Head of caudate nucleus (tissue), 42 donors: ENCODE data around the gene DNAI1.
"Not testable (repeated sequence)": the region's sequence is repeated elsewhere in the genome, so short reads cannot be mapped to it uniquely, and the experiment has no call there.

Experiments
- DNase-seq, 42 donors: peaks; one replicate each; pipeline versions ENCODE4 v3.0.0 to v3.0.0-alpha.2; 2020 to 2021; ENCODE audit warnings: mixed read lengths in 7 of 42
- intact Hi-C: fragments of 100-400 bp; cut with DNase I; formaldehyde crosslinking; loops from one replicate; pipeline ENCODE4 v1.15.0; 2022

Gene DNAI1

DNA sequence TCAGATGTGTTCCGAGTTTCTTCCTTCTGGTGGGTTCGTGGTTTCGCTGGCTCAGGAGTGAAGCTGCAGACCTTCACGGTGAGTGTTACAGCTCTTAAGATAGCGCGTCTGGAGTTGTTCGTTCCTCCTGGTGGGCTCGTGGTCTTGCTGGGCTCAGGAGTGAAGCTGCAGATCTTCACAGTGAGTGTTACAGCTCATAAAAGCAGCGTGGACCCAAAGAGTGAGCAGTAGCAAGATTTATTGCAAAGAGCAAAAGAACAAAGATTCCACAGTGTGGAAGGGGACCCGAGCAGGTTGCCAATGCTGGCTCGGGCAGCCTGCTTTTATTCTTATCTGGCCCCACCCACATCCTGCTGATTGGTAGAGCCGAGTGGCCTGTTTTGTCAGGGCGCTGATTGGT, 23.0 kb downstream of the DNAI1 start:
- DNase-seq, intact Hi-C loops: not testable (repeated sequence)

DNA sequence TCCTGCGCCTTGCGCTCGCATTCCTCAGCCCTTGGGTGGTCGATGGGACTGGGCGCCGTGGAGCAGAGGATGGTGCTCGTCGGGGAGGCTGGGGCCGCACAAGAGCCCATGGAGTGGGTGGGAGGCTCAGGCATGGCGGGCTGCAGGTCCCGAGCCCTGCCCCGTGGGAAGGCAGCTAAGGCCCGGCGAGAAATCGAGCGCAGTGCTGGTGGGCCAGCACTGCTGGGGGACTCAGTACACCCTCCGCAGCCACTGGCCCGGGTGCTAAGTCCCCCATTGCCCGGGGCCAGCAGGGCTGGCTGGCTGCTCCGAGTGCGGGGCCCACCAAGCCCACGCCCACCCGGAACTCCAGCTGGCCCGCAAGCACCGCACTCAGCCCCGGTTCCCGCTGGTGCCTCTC, 24.1 kb downstream of the DNAI1 start:
- intact Hi-C loops, DNase-seq: not testable (repeated sequence)

- intact Hi-C loops, result no loop called here
- DNase-seq, result no peak
Measured at GRCh38 chr9:34484678-34485077, 26.1 kb downstream of the DNAI1 start.

- no peak for DNase-seq
- intact Hi-C loops, result no loop called here
Measured at GRCh38 chr9:34485822-34486221, 27.2 kb downstream of the DNAI1 start.

DNA sequence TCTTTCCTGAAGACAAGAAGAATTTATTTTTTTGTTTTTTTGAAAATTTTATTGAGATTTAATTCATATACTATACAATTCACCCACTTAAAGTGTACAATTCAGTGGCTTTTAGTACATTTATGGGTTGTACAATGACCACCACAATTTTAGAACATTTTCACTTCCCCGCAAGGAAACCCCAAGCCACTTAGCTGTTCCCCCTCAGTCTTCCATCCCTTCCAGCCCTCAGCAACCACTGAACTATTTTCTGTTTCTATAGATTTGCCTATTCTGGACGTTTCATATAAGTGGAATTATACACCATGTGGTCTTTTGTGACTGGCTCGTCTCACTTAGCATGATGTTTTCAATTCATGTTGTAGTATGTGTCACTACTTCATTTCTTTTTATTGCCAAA, 28.0 kb downstream of the DNAI1 start:
- no peak for DNase-seq
- intact Hi-C loops, result no loop called here

DNA sequence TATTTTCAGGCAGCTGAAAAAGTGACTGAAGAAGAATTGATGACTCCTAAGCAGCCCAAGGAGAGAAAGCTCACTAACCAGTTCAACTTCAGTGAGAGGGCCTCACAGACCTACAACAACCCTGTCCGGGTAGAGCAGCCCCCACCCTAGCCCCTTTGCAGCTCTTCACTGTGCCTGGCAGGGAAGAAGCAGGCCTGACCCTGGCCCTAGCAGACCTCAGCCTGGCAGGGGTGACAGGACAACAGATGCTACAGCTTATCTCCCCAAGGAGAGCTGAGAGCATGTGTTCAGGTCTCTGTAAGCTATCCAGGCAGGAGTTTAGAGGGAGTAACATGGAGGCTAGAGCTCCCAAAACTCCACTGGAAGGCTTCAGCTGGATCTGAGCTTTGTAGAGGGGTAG, 31.8 kb downstream of the DNAI1 start:
- no peak for DNase-seq
- intact Hi-C loops, result no loop called here

GRCh38 chr9:34490760-34491159, 32.2 kb downstream of the DNAI1 start:
- intact Hi-C loops, result no loop called here
- DNase-seq, result no peak

GRCh38 chr9:34491596-34491995, 33.0 kb downstream of the DNAI1 start:
- intact Hi-C loops, result no loop called here
- no peak for DNase-seq

GRCh38 chr9:34492051-34492450, 33.4 kb downstream of the DNAI1 start:
- intact Hi-C loops, result no loop called here
- no peak for DNase-seq

- intact Hi-C loops, result no loop called here
- DNase-seq, result peak in 16 of 42 donors; percentile 22 to 76 (median 38)
Measured at GRCh38 chr9:34493972-34494535, 35.4 kb downstream of the DNAI1 start.

DNA sequence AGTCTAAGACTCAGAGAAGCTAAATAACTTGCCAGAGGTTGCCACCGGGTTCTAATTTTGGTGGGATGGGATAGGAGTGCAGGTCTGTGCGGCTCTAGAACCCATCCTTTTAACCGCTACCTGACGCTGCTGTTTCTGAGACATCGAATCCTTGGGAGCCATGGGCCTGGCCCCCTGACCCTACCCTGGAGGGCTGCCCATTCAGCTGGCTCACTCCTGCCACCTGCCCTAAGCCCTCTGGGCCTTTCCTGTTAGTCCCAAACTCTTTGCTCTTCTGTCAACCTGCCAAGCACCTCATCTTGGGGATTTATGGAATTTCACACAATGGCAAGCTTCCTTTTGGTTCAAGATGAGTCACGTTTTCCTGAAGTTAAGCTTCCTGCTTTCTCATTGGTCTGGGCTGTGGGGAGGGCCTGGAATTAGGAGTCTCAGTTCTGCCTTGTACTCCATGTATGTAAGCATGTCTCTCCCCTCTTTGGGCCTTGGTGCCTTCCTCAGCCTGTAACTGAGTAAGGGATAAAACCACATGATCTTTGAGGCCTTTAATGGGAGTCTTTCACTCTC, 37.6 kb downstream of the DNAI1 start:
- no peak for DNase-seq
- intact Hi-C loops, result no loop called here

DNA sequence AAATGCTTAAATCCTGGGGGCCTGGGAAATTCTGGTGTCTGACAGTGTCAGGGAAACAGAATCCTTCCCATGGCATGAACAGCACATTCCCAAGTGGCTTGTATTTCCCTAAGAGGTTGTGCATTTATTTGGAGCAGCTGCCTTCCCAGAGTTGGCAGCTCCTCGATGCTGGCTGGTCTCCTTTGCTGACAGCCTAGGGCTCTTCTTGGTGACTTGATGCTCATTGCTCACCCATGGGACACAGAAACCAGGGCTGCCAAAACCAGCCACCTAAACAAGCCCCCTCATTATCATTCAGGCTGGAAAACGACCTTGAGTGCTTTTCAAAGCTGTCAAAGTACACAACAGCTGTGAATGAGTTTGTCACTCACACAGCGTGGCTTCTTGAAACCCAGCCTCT, 39.9 kb downstream of the DNAI1 start:
- intact Hi-C loops, result no loop called here
- DNase-seq, result peak in 3 of 42 donors; percentile 11 to 46 (median 23)

DNA sequence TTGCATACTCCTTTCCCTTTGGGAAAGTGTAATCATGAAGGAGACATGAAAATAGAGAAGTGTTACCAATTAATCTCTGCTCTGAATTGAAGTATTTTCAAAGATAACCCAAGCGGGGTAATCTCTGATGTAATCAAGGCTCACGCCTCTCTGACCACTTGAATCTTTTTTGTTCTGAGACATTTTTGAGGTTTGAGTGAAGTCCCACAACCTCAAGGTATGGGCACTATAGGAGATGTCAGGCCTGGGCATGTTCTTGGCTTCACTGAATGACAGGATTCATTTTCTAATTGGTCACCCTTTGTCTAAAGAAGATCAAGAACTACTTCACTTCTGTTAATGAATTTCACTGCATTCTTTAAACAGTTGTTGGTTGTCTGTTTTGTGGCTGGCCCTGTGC, 40.5 kb downstream of the DNAI1 start:
- DNase-seq, result no peak
- intact Hi-C loops, result no loop called here

- DNase-seq, result peak; percentile 41 to 90 (median 76)
- intact Hi-C loops, result loop anchor here (5.0 kb wide), 6 partner anchors 43 to 168 kb away; partner anchors contain the start of genes DNAI1 and FAM219A
Measured at GRCh38 chr9:34500623-34501267, 42.1 kb downstream of the DNAI1 start.

- intact Hi-C loops, result loop anchor here (5.0 kb wide), 6 partner anchors 44 to 169 kb away; partner anchors contain the start of genes DNAI1 and FAM219A
- DNase-seq, result peak in 1 of 42 donors; percentile 17
Measured at GRCh38 chr9:34501372-34501771, 42.8 kb downstream of the DNAI1 start.

DNA sequence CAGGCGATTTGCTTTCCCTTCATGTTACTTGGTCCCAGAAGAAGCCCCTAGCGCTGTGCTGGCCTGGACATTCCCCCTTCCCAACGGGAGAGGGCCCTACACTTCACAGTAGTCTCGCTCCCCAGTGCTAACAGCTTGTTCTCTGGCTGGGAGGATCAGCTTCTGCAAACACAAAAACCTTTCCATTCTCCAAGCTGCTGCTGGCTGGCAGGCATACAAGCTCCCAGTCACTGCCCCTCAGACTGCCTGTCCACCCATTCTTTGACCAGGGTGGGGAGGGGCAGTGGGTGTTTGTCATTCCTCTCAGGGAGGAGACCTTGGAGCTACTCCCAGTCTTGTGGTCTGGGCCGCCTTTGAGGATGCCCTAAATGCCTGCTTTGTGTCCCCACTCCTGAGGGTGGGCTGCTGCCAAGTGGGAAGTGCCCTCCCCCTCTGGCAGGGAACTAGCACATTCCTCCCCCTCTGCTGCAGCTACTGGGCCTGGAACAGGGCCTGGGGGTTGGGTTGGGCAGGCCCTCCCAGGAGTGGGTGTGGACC, 43.4 kb downstream of the DNAI1 start:
- intact Hi-C loops, result loop anchor here (5.0 kb wide), 6 partner anchors 45 to 170 kb away; partner anchors contain the start of genes DNAI1 and FAM219A
- DNase-seq, result peak; percentile 88 to 100 (median 97)

- DNase-seq, result no peak
- intact Hi-C loops, result loop anchor here (5.0 kb wide), 6 partner anchors 45 to 170 kb away; partner anchors contain the start of genes DNAI1 and FAM219A
Measured at GRCh38 chr9:34502471-34502870, 43.9 kb downstream of the DNAI1 start.

- intact Hi-C loops, result loop anchor here (5.0 kb wide), 6 partner anchors 44 to 171 kb away; partner anchors contain the start of genes DNAI1 and FAM219A
- peak in 12 of 42 donors; percentile 26 to 70 (median 43) for DNase-seq
Measured at GRCh38 chr9:34502891-34503290, 44.3 kb downstream of the DNAI1 start.

DNA sequence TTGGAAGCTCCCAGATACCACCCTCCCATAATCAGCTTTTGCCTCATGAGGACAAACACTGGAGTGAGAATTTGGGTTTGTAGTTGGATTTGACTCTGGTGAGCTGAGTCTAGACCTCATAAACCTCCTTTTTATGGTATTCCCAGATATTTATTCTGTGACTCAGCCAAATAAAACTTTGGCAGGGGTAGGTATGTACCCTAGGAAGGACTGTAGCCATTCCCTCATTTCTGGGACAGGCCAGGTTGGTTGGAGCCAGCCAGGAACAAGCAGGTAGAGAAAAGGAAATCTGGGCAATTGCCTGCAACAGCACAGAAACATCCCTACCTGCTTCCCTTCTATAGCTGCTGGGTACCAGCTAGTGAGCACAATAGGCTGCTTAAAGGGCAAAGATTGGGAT, 44.8 kb downstream of the DNAI1 start:
- DNase-seq, result no peak
- intact Hi-C loops, result loop anchor here (5.0 kb wide), 6 partner anchors 44 to 171 kb away; partner anchors contain the start of genes DNAI1 and FAM219A
